ENCODE results near the gene ARHGAP26.

DNA sequence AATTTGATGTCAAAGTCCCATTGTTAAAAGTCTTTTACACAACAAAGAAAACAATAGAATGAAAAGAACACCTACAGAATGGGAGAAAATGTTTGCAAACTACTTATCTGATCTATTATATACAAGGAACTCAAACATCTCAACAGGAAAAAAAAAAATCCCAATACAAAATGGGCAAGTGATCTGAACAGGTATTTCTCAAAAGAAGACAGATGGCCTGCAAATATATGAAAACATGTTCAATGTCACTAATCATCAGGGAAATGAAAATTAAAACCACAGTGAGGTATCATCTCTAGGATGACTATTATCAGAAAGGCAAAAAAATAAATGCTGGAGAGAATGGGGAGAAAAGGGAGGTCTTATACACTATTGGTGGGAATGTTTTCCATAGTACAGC lies 301.8 kb downstream of the ARHGAP26 start:
- TF ChIP-seq, protein P1, sequence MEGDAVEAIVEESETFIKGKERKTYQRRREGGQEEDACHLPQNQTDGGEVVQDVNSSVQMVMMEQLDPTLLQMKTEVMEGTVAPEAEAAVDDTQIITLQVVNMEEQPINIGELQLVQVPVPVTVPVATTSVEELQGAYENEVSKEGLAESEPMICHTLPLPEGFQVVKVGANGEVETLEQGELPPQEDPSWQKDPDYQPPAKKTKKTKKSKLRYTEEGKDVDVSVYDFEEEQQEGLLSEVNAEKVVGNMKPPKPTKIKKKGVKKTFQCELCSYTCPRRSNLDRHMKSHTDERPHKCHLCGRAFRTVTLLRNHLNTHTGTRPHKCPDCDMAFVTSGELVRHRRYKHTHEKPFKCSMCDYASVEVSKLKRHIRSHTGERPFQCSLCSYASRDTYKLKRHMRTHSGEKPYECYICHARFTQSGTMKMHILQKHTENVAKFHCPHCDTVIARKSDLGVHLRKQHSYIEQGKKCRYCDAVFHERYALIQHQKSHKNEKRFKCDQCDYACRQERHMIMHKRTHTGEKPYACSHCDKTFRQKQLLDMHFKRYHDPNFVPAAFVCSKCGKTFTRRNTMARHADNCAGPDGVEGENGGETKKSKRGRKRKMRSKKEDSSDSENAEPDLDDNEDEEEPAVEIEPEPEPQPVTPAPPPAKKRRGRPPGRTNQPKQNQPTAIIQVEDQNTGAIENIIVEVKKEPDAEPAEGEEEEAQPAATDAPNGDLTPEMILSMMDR (optimal IDR thresholded peaks at IDR 0.05 in 1 of 3, IDR thresholded peaks at IDR 0.05 in 1 of 3, conservative IDR thresholded peaks at IDR 0.05 in 1 of 3; ENCODE audit: extremely low read depth in 1 of 3, insufficient read depth in 2 of 3, low read length in 3 of 3), result no peak
- no peak for TF ChIP-seq EZH2 (IDR thresholded peaks at IDR 0.05; ENCODE audit: low read length)

All from keratinocyte (primary cell).